Measurements from ENCODE around the gene ARHGEF11.
A peak's percentile ranks its signal among the peaks of the same experiment; 100 is the strongest.

ARHGEF11 gene

DNA sequence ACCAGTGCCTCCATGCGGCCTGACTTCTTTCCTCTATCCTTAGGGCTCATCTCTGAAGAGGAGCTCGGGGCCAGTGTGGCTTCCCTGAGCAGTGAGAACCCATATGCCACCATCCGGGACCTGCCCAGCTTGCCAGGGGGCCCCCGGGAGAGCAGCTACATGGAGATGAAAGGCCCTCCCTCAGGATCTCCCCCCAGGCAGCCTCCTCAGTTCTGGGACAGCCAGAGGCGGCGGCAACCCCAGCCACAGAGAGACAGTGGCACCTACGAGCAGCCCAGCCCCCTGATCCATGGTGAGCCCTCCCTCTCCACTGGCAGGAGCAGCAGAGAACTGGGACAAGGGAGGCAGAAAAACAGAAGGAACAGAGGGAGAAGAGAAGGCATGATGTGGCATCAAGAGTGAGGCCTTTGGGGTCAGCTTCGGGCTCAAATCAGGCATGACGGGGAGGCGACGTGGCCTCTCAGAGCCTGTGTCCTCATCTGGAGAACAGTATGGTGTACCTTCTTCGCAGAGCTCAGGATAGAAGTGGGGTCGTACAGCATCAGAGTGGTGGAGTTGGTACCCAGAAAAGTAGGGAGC lies 131.6 kb downstream of the ARHGEF11 start:
- Histone ChIP-seq H3K9ac (no peak overlapping the region), H3K4me1 (peaks cover 11 to 19% (median 14%) of the 10 kb centered on the region in 10 experiments; a peak in 19 of 20 replicates), H3K36me3 (no peaks in the 10 kb centered on the region; a peak in 2 of 22 replicates), H3K4me2 (no peak overlapping the region), H3K4me3 (no peak overlapping the region), H3K27ac (no peak overlapping the region), H3K9me3 (replicated peaks in 1 of 11) (peaks cover 11 to 20% (median 15%) of the 10 kb centered on the region in 11 experiments; a peak in 20 of 22 replicates), H4K20me1 (peaks cover 0 to 6% (median 0%) of the 10 kb centered on the region in 11 experiments; a peak in 1 of 22 replicates), H3K27me3 (peaks cover 0 to 10% (median 2%) of the 10 kb centered on the region in 11 experiments; a peak in 9 of 22 replicates)
- TF ChIP-seq Cebpa-rat (IDR thresholded peaks at IDR 0.05): no peak

DNA sequence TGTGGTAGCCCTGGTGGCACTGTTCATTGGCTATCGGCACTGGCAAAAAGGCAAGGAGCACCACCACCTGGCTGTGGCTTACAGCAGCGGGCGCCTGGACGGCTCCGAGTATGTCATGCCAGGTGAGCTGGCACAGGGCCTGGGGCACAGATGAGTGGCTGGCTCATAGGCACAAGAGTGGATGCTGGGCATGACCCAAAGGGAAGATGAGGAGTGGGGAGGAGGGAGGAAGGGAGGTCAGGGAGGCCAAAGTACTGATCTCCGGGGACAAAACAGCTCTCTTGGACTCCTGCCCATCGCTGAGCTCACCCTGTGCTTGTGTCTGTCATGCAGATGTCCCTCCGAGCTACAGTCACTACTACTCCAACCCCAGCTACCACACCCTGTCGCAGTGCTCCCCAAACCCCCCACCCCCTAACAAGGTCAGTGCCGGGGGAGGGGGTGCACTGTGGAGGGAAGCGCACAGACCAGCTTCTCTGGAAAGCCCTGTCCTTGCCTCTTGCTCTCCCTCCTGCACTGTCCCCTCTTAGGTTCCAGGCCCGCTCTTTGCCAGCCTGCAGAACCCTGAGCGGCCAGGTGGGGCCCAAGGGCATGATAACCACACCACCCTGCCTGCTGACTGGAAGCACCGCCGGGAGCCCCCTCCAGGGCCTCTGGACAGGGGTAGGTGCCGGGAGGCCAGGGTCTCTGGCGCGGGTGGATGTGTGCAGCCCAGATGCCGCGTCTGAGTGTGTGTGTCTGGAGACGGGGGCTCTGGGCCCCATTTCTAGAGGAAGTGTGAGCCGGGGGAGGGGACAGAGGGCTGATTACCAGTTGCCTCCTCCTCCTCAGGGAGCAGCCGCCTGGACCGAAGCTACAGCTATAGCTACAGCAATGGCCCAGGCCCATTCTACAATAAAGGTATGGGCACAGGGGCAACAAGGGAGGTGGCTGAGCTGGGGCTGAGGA lies 132.4 kb downstream of the ARHGEF11 start:
- Histone ChIP-seq H3K4me2 (peak overlapping the region in 2 of 11 experiments; percentile 8 to 28; a peak in 5 of 22 replicates), H3K27me3 (peaks cover 0 to 2% (median 0%) of the 10 kb centered on the region in 11 experiments; a peak in 4 of 22 replicates), H3K4me1 (peaks cover 11 to 19% (median 14%) of the 10 kb centered on the region in 10 experiments), H3K9ac (peak overlapping the region in 1 of 11 experiments; percentile 18; a peak in 1 of 22 replicates), H3K4me3 (no peak overlapping the region), H3K27ac (no peak overlapping the region), H3K36me3 (no peaks in the 10 kb centered on the region; a peak in 2 of 22 replicates), H3K9me3 (replicated peaks in 1 of 11) (peaks cover 6 to 12% (median 8%) of the 10 kb centered on the region in 11 experiments; a peak in 20 of 22 replicates), H4K20me1 (peaks cover 0 to 6% (median 0%) of the 10 kb centered on the region in 11 experiments; a peak in 1 of 22 replicates)
- no peak for TF ChIP-seq Cebpa-rat (IDR thresholded peaks at IDR 0.05)

DNA sequence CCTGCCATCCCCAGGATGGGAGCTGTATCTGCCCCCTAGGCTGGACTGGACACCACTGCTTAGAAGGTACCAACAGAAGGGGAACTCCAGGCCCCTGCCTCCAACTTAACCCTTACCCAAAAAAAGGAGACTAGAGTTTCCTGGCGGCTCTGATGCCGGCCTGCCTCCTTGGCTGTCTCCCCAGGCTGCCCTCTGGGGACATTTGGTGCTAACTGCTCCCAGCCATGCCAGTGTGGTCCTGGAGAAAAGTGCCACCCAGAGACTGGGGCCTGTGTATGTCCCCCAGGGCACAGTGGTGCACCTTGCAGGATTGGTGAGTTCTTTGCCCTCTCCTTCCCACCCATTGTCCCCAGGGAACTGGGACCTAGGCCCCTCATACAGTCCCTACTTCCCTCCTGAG lies 133.2 kb downstream of the ARHGEF11 start:
- H4K20me1 ChIP-seq: peaks cover 0 to 6% (median 0%) of the 10 kb centered on the region in 11 experiments; a peak in 1 of 22 replicates
- no peak overlapping the region for H3K4me3 ChIP-seq
- peaks cover 0 to 4% (median 0%) of the 10 kb centered on the region in 11 experiments; a peak in 6 of 22 replicates for H3K9me3 ChIP-seq (replicated peaks in 1 of 11)
- H3K4me2 ChIP-seq: peak overlapping the region; percentile 8 to 57 (median 28); a peak in 19 of 22 replicates
- no peaks in the 10 kb centered on the region; a peak in 1 of 22 replicates for H3K36me3 ChIP-seq
- no peak overlapping the region for H3K27ac ChIP-seq
- no peak for TF ChIP-seq Cebpa-rat (IDR thresholded peaks at IDR 0.05)
- no peaks in the 10 kb centered on the region for H3K27me3 ChIP-seq
- H3K9ac ChIP-seq: peak overlapping the region in 1 of 11 experiments; percentile 12; a peak in 1 of 22 replicates
- H3K4me1 ChIP-seq: peaks cover 16 to 24% (median 20%) of the 10 kb centered on the region in 10 experiments

DNA sequence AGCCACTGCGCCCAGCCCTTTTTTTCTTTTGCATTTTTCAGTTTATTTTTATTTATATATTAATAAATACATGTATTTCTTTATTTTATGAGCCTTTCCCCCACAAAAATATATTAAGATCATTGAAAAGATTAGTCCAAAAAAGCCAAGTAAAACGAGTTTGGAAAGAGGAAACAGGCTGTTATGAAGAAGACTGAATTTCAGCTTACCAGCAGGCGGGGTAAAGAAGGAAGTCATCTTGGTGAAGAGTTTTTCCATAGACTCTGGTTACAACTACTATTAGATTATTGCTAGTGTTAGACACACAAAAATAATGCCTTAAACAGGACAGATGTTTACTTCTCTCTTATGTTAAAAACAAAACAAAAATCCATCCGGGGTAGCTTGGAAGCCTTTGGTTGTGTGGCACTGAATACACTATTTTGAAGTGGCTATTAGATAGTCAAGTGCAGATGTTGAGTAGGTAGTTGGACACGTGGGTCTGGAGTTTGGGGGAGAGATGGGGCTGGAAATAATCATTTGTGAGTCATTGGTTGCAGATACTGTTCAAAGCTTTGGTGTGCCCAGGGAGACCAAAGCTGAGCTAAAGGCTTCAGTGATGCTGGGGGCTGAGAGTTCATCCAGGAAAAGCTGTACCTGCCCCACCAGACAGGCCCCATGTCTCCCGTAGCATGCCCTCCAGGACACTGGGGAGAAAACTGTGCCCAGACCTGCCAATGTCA lies 133.8 kb downstream of the ARHGEF11 start:
- TF ChIP-seq Cebpa-rat (IDR thresholded peaks at IDR 0.05): no peak
- no peak overlapping the region for H3K27ac ChIP-seq
- H3K4me2 ChIP-seq: peak overlapping the region; percentile 8 to 57 (median 28); a peak in 20 of 22 replicates
- no peaks in the 10 kb centered on the region for H3K27me3 ChIP-seq
- H3K36me3 ChIP-seq: no peaks in the 10 kb centered on the region; a peak in 1 of 22 replicates
- H3K4me3 ChIP-seq: no peak overlapping the region
- H3K9me3 ChIP-seq (replicated peaks in 1 of 11): peaks cover 0 to 1% (median 0%) of the 10 kb centered on the region in 11 experiments; a peak in 2 of 22 replicates
- H3K4me1 ChIP-seq: peaks cover 21 to 30% (median 25%) of the 10 kb centered on the region in 10 experiments
- H4K20me1 ChIP-seq: peaks cover 0 to 6% (median 0%) of the 10 kb centered on the region in 11 experiments; a peak in 1 of 22 replicates
- H3K9ac ChIP-seq: 0 out of 22 replicates have a peak overlapping the region, but pooled peaks of 1 of the 11 experiments have one; percentile 12

DNA sequence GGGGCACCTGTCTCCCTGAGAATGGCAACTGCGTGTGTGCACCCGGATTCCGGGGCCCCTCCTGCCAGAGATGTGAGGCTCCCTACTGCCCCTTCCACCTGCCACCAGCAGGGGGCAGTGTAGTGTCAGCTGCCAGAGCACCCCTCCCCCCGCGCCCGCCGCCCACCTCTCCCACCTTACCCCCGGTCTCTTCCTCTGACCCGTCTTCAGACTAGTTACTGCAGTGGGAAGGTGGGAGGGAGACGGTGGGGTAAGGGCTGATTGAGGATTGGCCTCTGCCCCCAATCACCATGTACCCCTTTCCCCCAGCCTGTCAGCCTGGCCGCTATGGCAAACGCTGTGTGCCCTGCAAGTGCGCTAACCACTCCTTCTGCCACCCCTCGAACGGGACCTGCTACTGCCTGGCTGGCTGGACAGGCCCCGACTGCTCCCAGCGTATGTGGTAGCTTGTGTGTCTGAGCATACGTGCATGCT lies 135.2 kb downstream of the ARHGEF11 start:
- no peak overlapping the region for H3K9ac ChIP-seq
- H3K27me3 ChIP-seq: no peaks in the 10 kb centered on the region
- no peak overlapping the region for H3K27ac ChIP-seq
- H3K4me3 ChIP-seq: no peak overlapping the region
- H4K20me1 ChIP-seq: peaks cover 0 to 6% (median 0%) of the 10 kb centered on the region in 11 experiments; a peak in 1 of 22 replicates
- peaks cover 23 to 42% (median 33%) of the 10 kb centered on the region in 10 experiments for H3K4me1 ChIP-seq
- peaks cover 0 to 9% (median 0%) of the 10 kb centered on the region in 11 experiments; a peak in 7 of 22 replicates for H3K9me3 ChIP-seq (replicated peaks in 1 of 11)
- no peak for TF ChIP-seq Cebpa-rat (IDR thresholded peaks at IDR 0.05)
- no peak overlapping the region for H3K4me2 ChIP-seq
- H3K36me3 ChIP-seq: no peaks in the 10 kb centered on the region; a peak in 1 of 22 replicates

DNA sequence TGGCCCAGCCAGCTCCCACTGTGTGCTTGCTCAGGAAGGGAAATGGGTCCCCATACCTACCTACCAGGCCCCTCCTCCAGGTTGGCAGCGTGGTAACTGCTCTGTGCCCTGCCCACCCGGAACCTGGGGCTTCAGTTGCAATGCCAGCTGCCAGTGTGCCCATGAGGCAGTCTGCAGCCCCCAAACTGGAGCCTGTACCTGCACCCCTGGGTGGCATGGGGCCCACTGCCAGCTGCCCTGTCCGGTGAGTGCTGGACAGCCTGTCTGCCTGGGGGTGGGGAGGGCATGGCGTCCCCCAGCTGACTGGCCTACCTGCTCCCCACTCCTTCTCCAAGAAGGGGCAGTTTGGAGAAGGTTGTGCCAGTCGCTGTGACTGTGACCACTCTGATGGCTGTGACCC lies 135.9 kb downstream of the ARHGEF11 start:
- Histone ChIP-seq H3K36me3 (no peaks in the 10 kb centered on the region), H3K9ac (no peak overlapping the region), H3K27me3 (no peaks in the 10 kb centered on the region), H3K27ac (no peak overlapping the region), H4K20me1 (peaks cover 0 to 6% (median 0%) of the 10 kb centered on the region in 11 experiments; a peak in 1 of 22 replicates), H3K4me2 (no peak overlapping the region), H3K9me3 (replicated peaks in 1 of 11) (peaks cover 0 to 9% (median 0%) of the 10 kb centered on the region in 11 experiments; a peak in 7 of 22 replicates), H3K4me1 (peaks cover 23 to 45% (median 34%) of the 10 kb centered on the region in 10 experiments), H3K4me3 (no peak overlapping the region)
- no peak for TF ChIP-seq Cebpa-rat (IDR thresholded peaks at IDR 0.05)

DNA sequence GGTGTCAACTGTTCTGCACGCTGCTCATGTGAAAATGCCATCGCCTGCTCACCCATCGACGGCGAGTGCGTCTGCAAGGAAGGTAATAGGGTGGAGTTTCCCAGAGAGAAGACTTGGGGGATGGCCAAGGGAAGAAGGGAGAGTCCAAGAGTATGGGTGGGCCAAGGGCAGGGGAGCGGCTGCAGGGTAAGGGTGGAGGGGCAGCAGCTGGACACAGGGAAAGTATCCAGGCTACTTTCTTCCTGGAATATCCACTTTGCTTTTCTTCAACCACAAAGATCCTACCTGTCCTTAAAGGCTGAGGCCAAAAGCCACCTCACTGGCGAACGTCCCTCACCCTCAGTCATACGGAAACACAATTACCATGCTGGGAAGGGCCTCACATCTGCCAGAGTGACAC lies 136.6 kb downstream of the ARHGEF11 start:
- no peaks in the 10 kb centered on the region for H3K27me3 ChIP-seq
- H3K36me3 ChIP-seq: no peaks in the 10 kb centered on the region

DNA sequence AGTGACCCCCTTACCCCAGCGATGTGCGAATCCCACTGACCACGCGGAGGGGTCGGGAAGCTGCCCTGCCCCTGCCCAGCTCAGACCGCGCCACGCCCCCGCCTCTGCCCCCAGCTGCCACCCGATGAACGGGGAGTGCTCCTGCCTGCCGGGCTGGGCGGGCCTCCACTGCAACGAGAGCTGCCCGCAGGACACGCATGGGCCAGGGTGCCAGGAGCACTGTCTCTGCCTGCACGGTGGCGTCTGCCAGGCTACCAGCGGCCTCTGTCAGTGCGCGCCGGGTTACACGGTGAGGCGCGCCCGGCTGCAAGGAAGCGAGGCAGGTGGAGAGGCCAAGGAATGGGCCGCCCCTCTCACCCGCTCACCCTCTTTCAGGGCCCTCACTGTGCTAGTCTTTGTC lies 137.0 kb downstream of the ARHGEF11 start:
- H3K27ac ChIP-seq: no peak overlapping the region
- TF ChIP-seq Cebpa-rat (IDR thresholded peaks at IDR 0.05): no peak
- H3K4me2 ChIP-seq: no peak overlapping the region
- H3K36me3 ChIP-seq: no peaks in the 10 kb centered on the region
- peaks cover 23 to 56% (median 39%) of the 10 kb centered on the region in 10 experiments for H3K4me1 ChIP-seq
- H3K27me3 ChIP-seq: no peaks in the 10 kb centered on the region
- peaks cover 0 to 9% (median 0%) of the 10 kb centered on the region in 11 experiments; a peak in 7 of 22 replicates for H3K9me3 ChIP-seq (replicated peaks in 1 of 11)
- H3K4me3 ChIP-seq: no peak overlapping the region
- peaks cover 0 to 6% (median 0%) of the 10 kb centered on the region in 11 experiments; a peak in 1 of 22 replicates for H4K20me1 ChIP-seq
- no peak overlapping the region for H3K9ac ChIP-seq

More for the DNA sequence above, 136.6 kb downstream of the ARHGEF11 start:
- no peak overlapping the region for H3K4me2 ChIP-seq
- no peak overlapping the region for H3K9ac ChIP-seq
- no peak overlapping the region for H3K27ac ChIP-seq
- H3K4me3 ChIP-seq: no peak overlapping the region
- H3K9me3 ChIP-seq (replicated peaks in 1 of 11): peaks cover 0 to 9% (median 0%) of the 10 kb centered on the region in 11 experiments; a peak in 7 of 22 replicates
- H4K20me1 ChIP-seq: peaks cover 0 to 6% (median 0%) of the 10 kb centered on the region in 11 experiments; a peak in 1 of 22 replicates
- peaks cover 23 to 52% (median 38%) of the 10 kb centered on the region in 10 experiments for H3K4me1 ChIP-seq
- no peak for TF ChIP-seq Cebpa-rat (IDR thresholded peaks at IDR 0.05)
